ENCODE results near the gene LIG4. TPM values are rescaled to one million over a fixed set of nuclear protein-coding genes. Genes with fewer than 3 reads are reported as not detected.

The LIG4 gene
- total and polyA plus RNA-seq, 9 of the 15 experiments (the other 6 are each of a cell fraction or from before 2014, with no cell fraction given), result 1.5 to 7.8 (median 5.1) TPM

DNA sequence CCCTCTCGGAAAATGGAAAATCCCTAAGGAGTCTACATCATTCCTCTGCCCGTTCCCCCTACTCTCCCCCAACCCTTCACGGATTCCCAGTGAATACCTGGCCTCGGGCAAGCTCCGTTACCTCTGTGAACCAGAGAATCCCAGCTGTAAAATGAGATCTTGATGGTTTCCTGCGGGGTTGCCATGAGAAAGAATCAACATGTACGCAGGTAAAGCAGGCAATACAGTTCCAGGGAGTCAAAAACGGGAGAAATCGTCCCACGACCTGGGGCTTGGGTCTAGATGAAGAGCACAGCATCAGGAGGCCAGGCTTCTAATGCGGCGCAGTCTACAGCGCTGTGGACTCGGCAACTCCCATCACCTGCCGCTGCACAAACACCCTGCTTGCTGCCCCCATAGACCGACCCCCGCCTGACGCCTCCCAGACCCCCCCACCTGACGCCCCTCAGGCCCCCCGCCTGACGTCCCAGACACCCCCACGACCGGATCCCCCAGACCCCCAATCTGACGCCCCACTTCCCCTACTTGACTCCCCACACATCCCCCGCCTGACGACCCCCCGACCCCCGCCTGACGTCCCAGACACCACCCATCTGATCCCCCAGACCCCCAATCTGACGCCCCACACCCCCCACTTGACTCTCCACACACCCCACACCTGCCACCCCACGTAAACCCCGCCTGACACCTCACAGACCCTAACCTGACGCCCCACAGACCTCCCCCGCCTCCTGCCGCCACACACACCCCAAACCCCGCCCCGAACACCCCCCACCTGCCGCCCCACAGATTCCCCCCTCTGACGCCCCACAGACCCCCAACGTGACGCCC is 680 bp downstream of the LIG4 start (continued):
- TF ChIP-seq, protein P1, sequence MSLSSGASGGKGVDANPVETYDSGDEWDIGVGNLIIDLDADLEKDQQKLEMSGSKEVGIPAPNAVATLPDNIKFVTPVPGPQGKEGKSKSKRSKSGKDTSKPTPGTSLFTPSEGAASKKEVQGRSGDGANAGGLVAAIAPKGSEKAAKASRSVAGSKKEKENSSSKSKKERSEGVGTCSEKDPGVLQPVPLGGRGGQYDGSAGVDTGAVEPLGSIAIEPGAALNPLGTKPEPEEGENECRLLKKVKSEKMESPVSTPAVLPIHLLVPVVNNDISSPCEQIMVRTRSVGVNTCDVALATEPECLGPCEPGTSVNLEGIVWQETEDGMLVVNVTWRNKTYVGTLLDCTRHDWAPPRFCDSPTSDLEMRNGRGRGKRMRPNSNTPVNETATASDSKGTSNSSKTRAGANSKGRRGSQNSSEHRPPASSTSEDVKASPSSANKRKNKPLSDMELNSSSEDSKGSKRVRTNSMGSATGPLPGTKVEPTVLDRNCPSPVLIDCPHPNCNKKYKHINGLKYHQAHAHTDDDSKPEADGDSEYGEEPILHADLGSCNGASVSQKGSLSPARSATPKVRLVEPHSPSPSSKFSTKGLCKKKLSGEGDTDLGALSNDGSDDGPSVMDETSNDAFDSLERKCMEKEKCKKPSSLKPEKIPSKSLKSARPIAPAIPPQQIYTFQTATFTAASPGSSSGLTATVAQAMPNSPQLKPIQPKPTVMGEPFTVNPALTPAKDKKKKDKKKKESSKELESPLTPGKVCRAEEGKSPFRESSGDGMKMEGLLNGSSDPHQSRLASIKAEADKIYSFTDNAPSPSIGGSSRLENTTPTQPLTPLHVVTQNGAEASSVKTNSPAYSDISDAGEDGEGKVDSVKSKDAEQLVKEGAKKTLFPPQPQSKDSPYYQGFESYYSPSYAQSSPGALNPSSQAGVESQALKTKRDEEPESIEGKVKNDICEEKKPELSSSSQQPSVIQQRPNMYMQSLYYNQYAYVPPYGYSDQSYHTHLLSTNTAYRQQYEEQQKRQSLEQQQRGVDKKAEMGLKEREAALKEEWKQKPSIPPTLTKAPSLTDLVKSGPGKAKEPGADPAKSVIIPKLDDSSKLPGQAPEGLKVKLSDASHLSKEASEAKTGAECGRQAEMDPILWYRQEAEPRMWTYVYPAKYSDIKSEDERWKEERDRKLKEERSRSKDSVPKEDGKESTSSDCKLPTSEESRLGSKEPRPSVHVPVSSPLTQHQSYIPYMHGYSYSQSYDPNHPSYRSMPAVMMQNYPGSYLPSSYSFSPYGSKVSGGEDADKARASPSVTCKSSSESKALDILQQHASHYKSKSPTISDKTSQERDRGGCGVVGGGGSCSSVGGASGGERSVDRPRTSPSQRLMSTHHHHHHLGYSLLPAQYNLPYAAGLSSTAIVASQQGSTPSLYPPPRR (CRISPR knock-in tag; IDR thresholded peaks at IDR 0.05; ENCODE audit: borderline replicate concordance), result no peak
- TF ChIP-seq, protein P2, sequence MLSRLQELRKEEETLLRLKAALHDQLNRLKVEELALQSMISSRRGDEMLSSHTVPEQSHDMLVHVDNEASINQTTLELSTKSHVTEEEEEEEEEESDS (CRISPR knock-in tag; IDR thresholded peaks at IDR 0.05), result no peak
- TF ChIP-seq HSF4 (CRISPR knock-in tag; IDR thresholded peaks at IDR 0.05; ENCODE audit: borderline replicate concordance), result no peak
- no peak for TF ChIP-seq FOXK1 (CRISPR knock-in tag; IDR thresholded peaks at IDR 0.05; ENCODE audit: borderline replicate concordance)
- TF ChIP-seq TCF7L2 (IDR thresholded peaks at IDR 0.05; ENCODE audit: low read depth, low read length), result no peak
- no peak for TF ChIP-seq ZNF316 (IDR thresholded peaks at IDR 0.05)
